Measurements from ENCODE around the gene PTPN6.

DNA sequence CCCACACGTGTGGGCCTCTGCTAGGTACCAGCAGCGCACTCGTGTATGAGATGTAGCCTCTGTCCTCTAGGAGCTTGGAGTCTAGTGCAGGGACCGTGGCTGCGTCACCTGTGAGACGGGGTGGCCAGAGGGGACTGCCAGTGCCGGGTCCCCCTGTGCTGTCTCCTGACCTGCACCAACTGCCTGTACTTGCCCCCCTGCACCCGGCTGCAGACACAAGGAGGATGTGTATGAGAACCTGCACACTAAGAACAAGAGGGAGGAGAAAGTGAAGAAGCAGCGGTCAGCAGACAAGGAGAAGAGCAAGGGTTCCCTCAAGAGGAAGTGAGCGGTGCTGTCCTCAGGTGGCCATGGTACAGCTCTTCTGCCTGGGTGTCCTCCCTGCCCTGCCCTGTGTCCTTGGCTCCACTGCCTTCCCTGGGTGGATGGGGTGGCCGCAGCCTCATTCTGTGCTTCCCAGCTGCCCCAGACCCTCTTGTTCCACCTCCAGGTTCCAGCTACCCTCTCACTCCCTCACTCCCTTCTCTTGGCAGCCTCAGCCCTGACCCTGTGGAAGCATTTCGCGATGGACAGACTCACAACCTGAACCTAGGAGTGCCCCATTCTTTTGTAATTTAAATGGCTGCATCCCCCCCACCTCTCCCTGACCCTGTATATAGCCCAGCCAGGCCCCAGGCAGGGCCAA, 9.6 kb downstream of the PTPN6 start:
- TF ChIP-seq, protein P1, sequence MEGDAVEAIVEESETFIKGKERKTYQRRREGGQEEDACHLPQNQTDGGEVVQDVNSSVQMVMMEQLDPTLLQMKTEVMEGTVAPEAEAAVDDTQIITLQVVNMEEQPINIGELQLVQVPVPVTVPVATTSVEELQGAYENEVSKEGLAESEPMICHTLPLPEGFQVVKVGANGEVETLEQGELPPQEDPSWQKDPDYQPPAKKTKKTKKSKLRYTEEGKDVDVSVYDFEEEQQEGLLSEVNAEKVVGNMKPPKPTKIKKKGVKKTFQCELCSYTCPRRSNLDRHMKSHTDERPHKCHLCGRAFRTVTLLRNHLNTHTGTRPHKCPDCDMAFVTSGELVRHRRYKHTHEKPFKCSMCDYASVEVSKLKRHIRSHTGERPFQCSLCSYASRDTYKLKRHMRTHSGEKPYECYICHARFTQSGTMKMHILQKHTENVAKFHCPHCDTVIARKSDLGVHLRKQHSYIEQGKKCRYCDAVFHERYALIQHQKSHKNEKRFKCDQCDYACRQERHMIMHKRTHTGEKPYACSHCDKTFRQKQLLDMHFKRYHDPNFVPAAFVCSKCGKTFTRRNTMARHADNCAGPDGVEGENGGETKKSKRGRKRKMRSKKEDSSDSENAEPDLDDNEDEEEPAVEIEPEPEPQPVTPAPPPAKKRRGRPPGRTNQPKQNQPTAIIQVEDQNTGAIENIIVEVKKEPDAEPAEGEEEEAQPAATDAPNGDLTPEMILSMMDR (IDR thresholded peaks at IDR 0.05), result no peak
- TF ChIP-seq EP300 (IDR thresholded peaks at IDR 0.05), result no peak
- TF ChIP-seq POLR2A (IDR thresholded peaks at IDR 0.05), result no peak

Measured in suprapubic skin (tissue), 3 donors.